H1 (cell line): Measurements from ENCODE around the gene OSBPL5. TPM values are rescaled to one million over a fixed set of nuclear protein-coding genes. Genes with fewer than 3 reads are reported as not detected.

Experiments used
- ASH2L ChIP-seq: fragments of 200-600, 300-600 bp; sonication (generic); IDR thresholded peaks from one replicate; pipeline ENCODE4 v1.7.1; 2017; ENCODE audit warnings: low read length
- KDM4A ChIP-seq: IDR thresholded peaks from one replicate; pipeline ENCODE4 v1.7.1; 2012; ENCODE audit warnings: low read depth, mild to moderate bottlenecking, moderate library complexity, low read length, inconsistent platforms; ENCODE audit not compliant: severe bottlenecking
- SAP30 ChIP-seq: fragments of 300-600 bp; sonication (generic); IDR thresholded peaks from 2 replicates; pipeline ENCODE4 v1.7.1; 2012; ENCODE audit warnings: low read length, moderate library complexity, mild to moderate bottlenecking, inconsistent platforms; ENCODE audit not compliant: insufficient read depth, insufficient replicate concordance
- SP4 ChIP-seq: IDR thresholded peaks from 2 replicates; pipeline ENCODE4 v1.6.1; 2012; ENCODE audit warnings: low read length, inconsistent platforms
- SUZ12 ChIP-seq: fragments of 200-600 bp; sonication (generic); IDR thresholded peaks from 2 replicates; pipeline ENCODE4 v1.6.1; 2012; ENCODE audit warnings: mild to moderate bottlenecking, inconsistent platforms, low read length, moderate library complexity, mixed read lengths
- polyA plus RNA-seq, 7 experiments: library from polyadenylated mRNA; depleted of rRNA in 3 of 7; stranded (reverse) in 5 of 7; unstranded in 2 of 7; fragments of >200 nt in 5 of 7; fragments of 200-250 nt in 2 of 7; gene quantifications; 1 replicate in 5 of 7; 2 replicates in 1 of 7; 4 replicates in 1 of 7; pipeline versions ENCODE4 v1.2.1 to v1.2.3, GENCODE V29; 2011 to 2013; ENCODE audit warnings: missing spikeins in 2 of 7, mixed read lengths in 2 of 7
- total RNA-seq: library from RNA; stranded (reverse); fragmentation: NEBNext Ultra II Directional; extraction: Animal tissue kit (Norgen Biotek cat#: 25700); gene quantifications from 2 replicates; pipeline ENCODE4 v1.2.1, GENCODE V29; 2021

Gene OSBPL5
- total and polyA plus RNA-seq, 2 of the 8 experiments (the other 6 are each of a cell fraction or from before 2014, with no cell fraction given), result 3.4 to 9.9 TPM

DNA sequence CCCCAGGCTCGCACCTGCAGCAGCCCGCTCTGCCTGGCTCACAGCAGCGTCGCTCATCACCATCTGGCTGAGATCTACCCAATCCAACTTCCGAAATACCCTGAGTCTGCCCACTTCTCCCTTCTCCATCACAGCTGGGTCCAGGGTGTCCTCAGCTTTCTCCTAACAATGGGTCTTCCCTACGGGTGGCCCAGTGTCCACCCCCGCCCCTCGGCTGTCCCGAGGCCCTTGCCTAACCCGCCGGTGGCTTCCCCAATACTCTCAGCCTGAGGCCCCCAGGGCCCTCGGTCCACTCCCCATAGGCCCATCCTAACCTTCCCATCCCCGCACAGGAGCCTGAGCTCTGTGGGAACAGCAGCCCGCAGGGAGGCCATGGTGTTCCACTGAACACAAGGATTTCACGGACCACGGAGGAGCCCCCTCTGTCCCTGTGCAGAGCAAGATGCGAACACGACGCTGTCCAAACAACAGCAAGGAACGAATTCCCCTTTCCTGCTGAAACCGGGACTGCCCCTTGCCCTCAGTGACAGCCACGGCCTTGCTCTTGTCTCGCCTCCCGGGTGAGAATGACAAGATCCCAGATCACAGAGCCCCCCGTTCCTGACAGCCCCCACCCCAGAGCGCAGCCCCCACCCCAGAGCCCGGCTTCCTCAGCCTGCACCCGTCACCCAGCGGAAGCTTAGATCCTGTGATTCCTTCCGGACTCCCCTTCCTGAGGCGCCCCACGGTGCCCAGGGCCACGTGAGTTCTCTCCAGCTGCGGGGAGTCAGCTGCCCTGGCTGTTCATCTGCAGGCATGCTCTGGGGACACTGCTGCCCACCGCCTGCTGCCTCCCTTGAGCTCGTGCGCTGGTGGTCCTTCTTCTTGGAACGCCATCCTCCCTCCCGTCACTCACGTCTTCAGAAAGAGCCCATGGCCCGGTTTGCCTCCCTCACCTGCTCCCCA, 59.0 kb downstream of the OSBPL5 start (continued):
- no peak for TF ChIP-seq SAP30
- no peak for TF ChIP-seq SUZ12
- TF ChIP-seq KDM4A, result no peak
- no peak for TF ChIP-seq ASH2L
- no peak for TF ChIP-seq SP4
- TF ChIP-seq, all 59 proteins: peak for 0
